RWPE2 (cell line): Measurements from ENCODE around the gene IFT22.

Source experiments
- ATAC-seq: fragments of 200-7000 bp; cut with Tn5 transposase; 3 replicates; pipeline ENCODE4 v1.9.1; 2021; ENCODE audit warnings: low read depth
- DNase-seq: peaks from one replicate; pipeline ENCODE4 v3.0.0-alpha.2; 2020; ENCODE audit warnings: low spot score
- H3K27ac ChIP-seq: fragments of 450-650 bp; 2 replicates; pipeline ENCODE4 v1.5.1; 2017; ENCODE audit warnings: mild to moderate bottlenecking; ENCODE audit not compliant: poor library complexity, severe bottlenecking
- H3K27me3 ChIP-seq: fragments of 250-450 bp; sonication (Bioruptor Pico); 2 replicates; pipeline ENCODE4 v1.5.1; 2021; ENCODE audit warnings: mild to moderate bottlenecking, moderate library complexity; ENCODE audit not compliant: insufficient read depth, poor library complexity, severe bottlenecking
- H3K36me3 ChIP-seq: fragments of 250-450 bp; sonication (Bioruptor Pico); 2 replicates; pipeline ENCODE4 v1.5.1; 2020; ENCODE audit warnings: low read depth, mild to moderate bottlenecking, moderate library complexity
- H3K4me1 ChIP-seq: fragments of 250-450 bp; sonication (Bioruptor Pico); 2 replicates; pipeline ENCODE4 v1.5.1; 2021; ENCODE audit warnings: mild to moderate bottlenecking, moderate library complexity; ENCODE audit not compliant: insufficient read depth, poor library complexity, severe bottlenecking
- H3K4me3 ChIP-seq: fragments of 250-450 bp; sonication (Bioruptor Pico); 2 replicates; pipeline ENCODE4 v1.5.1; 2021; ENCODE audit warnings: mild to moderate bottlenecking, moderate library complexity; ENCODE audit not compliant: severe bottlenecking
- H3K9me3 ChIP-seq: fragments of 250-450 bp; sonication (Bioruptor Pico); 2 replicates; pipeline ENCODE4 v1.5.1; 2021; ENCODE audit warnings: mild to moderate bottlenecking, moderate library complexity; ENCODE audit not compliant: severe bottlenecking
- TF ChIP-seq, protein P1 (sequence below): fragments of 450-650 bp; IDR thresholded peaks from one replicate; pipeline ENCODE4 v1.5.1; 2017; ENCODE audit warnings: mild to moderate bottlenecking, moderate library complexity; ENCODE audit not compliant: poor library complexity, severe bottlenecking

The IFT22 gene

DNA sequence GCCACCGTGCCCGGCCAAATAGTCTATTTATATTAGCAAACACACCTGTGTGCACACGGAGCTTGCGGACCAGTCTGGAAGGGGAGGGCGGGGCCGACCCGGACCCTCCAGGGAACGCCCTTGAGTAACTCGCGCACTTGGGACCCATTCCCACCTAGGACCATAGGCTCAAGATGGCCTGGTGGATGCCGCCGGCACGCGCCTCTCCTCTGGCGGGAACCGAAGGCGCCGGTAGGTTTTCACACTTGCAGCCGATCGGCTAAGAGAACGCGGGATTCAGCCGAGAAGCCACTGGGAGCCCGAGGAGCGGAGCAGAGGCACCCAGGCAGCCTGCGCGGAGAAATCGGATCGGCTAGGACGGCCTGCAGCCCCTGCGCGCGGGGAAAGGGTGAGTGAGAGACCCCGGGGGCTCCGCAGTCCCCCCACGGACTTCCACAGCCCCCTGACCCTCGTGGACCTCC lies 18.9 kb downstream of the IFT22 start:
- no peak for ATAC-seq
- no peaks in the 10 kb centered on the region for H3K4me1 ChIP-seq
- TF ChIP-seq, protein P1, sequence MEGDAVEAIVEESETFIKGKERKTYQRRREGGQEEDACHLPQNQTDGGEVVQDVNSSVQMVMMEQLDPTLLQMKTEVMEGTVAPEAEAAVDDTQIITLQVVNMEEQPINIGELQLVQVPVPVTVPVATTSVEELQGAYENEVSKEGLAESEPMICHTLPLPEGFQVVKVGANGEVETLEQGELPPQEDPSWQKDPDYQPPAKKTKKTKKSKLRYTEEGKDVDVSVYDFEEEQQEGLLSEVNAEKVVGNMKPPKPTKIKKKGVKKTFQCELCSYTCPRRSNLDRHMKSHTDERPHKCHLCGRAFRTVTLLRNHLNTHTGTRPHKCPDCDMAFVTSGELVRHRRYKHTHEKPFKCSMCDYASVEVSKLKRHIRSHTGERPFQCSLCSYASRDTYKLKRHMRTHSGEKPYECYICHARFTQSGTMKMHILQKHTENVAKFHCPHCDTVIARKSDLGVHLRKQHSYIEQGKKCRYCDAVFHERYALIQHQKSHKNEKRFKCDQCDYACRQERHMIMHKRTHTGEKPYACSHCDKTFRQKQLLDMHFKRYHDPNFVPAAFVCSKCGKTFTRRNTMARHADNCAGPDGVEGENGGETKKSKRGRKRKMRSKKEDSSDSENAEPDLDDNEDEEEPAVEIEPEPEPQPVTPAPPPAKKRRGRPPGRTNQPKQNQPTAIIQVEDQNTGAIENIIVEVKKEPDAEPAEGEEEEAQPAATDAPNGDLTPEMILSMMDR = no peak
- H3K27me3 ChIP-seq = peaks cover 53% of the 10 kb centered on the region
- no peak overlapping the region for H3K27ac ChIP-seq
- no peaks in the 10 kb centered on the region for H3K36me3 ChIP-seq
- peaks cover 11% of the 10 kb centered on the region for H3K9me3 ChIP-seq
- DNase-seq = no peak
- no peak overlapping the region for H3K4me3 ChIP-seq

DNA sequence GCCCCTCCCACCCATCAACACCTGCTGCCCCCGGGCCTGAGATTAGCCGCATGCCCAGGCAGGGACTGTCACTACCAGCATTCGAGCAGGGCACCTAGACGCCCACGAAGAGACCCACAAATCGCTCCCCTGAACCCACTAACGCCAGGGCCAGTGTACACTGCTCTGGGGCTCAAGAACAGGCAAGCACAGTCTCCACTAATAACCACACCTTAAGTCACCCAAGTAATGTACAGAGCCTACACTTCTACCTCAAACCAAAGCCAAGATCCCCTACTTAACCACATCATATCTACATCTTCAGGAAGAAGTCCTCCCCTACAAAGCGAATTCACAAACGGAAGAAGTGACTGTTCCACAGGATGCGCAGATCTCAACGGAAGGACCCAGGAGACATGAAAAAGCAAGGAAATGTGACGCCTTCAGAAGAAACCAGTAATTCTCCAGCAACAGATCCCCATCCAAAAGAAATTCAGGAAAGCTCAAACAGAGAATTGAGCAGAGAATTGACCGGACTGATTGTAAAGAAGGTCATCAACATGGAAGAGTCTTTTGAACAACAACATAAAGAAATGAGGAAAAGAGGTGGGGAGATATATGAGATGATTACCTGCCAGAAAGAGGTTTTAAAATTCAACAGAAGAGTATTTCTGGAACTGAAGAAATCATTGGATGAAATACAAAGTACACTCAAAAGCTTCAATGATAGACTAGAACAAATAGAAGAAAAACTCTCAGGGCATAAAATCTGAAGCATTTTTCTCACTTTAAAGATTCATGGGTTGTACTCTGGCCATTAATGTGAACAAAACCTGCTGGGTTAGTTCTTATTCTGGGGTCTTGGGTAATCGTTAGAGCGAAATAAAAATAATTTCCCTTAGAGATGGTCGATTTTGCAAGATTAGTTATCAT lies 20.9 kb downstream of the IFT22 start:
- no peaks in the 10 kb centered on the region for H3K4me1 ChIP-seq
- no peak overlapping the region for H3K27ac ChIP-seq
- H3K9me3 ChIP-seq = peaks cover 11% of the 10 kb centered on the region
- TF ChIP-seq, protein P1 = no peak
- H3K4me3 ChIP-seq = no peak overlapping the region
- DNase-seq = no peak
- no peaks in the 10 kb centered on the region for H3K36me3 ChIP-seq
- ATAC-seq = no peak
- H3K27me3 ChIP-seq = peaks cover 53% of the 10 kb centered on the region

DNA sequence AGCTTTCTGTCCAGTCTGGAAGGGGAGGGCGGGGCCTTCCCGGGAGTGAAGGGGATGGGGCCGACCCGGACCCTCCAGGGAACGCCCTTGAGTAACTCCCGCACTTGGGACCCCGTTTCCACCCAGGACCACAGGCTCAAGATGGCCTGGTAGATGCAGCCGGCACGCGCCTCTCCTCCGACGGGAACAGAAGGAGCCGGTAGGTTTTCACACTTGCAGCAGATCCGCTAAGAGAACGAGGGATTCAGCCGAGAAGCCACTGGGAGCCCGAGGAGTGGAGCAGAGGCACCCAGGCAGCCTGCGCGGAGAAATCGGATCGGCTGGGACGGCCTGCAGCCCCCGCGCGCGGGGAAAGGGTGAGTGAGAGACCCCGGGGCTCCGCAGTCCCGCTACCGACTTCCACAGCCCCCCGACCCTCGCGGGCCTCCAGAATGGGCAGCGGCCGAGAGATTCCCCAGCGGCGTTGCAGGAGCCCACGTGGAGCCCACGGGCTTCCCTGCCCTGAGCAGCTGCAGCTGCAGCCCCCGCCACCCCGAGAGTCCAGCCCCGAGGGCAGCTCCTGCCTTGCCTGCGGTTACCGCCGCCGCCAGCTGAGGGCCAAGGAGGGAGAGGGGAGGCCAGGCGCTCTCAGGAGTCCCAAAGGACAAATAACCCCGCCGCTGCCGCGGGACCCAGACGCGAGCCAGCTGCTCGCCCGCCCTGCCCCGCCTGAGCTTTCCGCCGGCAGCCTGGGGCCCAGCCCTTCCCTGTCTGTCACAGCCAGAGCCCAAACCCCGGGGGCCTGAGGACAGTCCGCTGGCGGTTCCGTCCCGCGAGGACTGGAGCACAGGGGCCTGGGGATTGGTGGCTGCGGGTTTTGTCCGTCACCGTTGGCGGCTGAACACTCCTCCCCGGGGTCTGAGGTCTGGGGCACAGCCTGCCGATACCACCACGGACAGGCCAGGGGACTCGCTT lies 21.8 kb downstream of the IFT22 start:
- TF ChIP-seq, protein P1 = no peak
- ATAC-seq = no peak
- Histone ChIP-seq H3K9me3 (peaks cover 11% of the 10 kb centered on the region), H3K27me3 (peaks cover 53% of the 10 kb centered on the region), H3K4me3 (no peak overlapping the region), H3K27ac (no peak overlapping the region), H3K4me1 (no peaks in the 10 kb centered on the region), H3K36me3 (no peaks in the 10 kb centered on the region)
- DNase-seq = no peak

DNA sequence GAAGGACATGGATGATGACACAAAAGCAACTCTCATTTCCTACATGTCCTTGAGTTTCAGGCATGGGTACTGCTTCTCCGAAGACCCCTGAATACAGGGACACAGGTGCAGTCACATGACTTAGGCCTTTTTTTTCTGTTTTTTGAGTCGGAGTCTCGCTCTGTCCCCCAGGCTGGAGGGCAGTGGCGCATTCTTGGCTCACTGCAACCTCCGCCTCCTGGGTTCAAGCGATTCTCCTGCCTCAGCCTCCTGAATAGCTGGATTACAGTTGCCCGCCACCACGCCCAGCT lies 26.8 kb downstream of the IFT22 start:
- no peak overlapping the region for H3K4me3 ChIP-seq
- H3K4me1 ChIP-seq = no peaks in the 10 kb centered on the region
- H3K27ac ChIP-seq = no peak overlapping the region
- ATAC-seq (no peak), DNase-seq (no peak)
- H3K36me3 ChIP-seq = no peaks in the 10 kb centered on the region
- TF ChIP-seq, protein P1 = no peak
- H3K9me3 ChIP-seq = no peaks in the 10 kb centered on the region
- H3K27me3 ChIP-seq = peaks cover 17% of the 10 kb centered on the region
